GM23338 (cell line): ENCODE data around the gene L3HYPDH. TPM values are rescaled to one million over a fixed set of nuclear protein-coding genes. Genes with fewer than 3 reads are reported as not detected.

ENCODE experiments used
- ATAC-seq: fragments of 200-7000 bp; cut with Tn5 transposase; 3 replicates; pipeline ENCODE4 v1.9.1; 2020
- DNase-seq: peaks from one replicate; pipeline ENCODE4 v3.0.0-alpha.2; 2015; ENCODE audit warnings: low spot score
- H2AFZ ChIP-seq: fragments of 200-600 bp; sonication (generic); 2 replicates; pipeline ENCODE4 v1.8.0; 2016; ENCODE audit warnings: antibody characterized with exemption, mild to moderate bottlenecking, moderate library complexity
- H3F3A ChIP-seq: fragments of 200-600 bp; sonication (generic); replicated peaks from 2 replicates; pipeline ENCODE4 v1.8.0; 2017; ENCODE audit warnings: antibody characterized with exemption, mixed run types, low read depth
- H3K27ac ChIP-seq: fragments of 200-600 bp; sonication (generic); 2 replicates; pipeline ENCODE4 v1.6.1; 2016; ENCODE audit warnings: low read depth
- H3K27me3 ChIP-seq: fragments of 200-600 bp; sonication (generic); 2 replicates; pipeline ENCODE4 v1.8.0; 2016; ENCODE audit warnings: mild to moderate bottlenecking, mixed run types, moderate library complexity; ENCODE audit not compliant: insufficient read depth
- H3K36me3 ChIP-seq: fragments of 200-600 bp; sonication (generic); 2 replicates; pipeline ENCODE4 v1.8.0; 2016; ENCODE audit warnings: mild to moderate bottlenecking; ENCODE audit not compliant: insufficient read depth
- H3K4me1 ChIP-seq: fragments of 200-600 bp; sonication (generic); 2 replicates; pipeline ENCODE4 v1.8.0; 2016; ENCODE audit warnings: mild to moderate bottlenecking, moderate library complexity; ENCODE audit not compliant: insufficient read depth
- H3K4me2 ChIP-seq: fragments of 200-600 bp; sonication (generic); 2 replicates; pipeline ENCODE4 v1.7.1; 2017; ENCODE audit warnings: mixed run types
- H3K4me3 ChIP-seq: fragments of 200-600 bp; sonication (generic); 2 replicates; pipeline ENCODE4 v1.6.1; 2016; ENCODE audit warnings: mixed run types
- H3K79me2 ChIP-seq: fragments of 200-600 bp; sonication (generic); replicated peaks from 2 replicates; pipeline ENCODE4 v1.8.0; 2017; ENCODE audit warnings: mild to moderate bottlenecking; ENCODE audit not compliant: insufficient read depth
- H3K9me2 ChIP-seq: fragments of 200-600 bp; sonication (generic); 2 replicates; pipeline ENCODE4 v1.8.0; 2017; ENCODE audit not compliant: insufficient read depth
- H4K20me1 ChIP-seq: fragments of 200-600 bp; sonication (generic); replicated peaks from 2 replicates; pipeline ENCODE4 v1.8.0; 2017; ENCODE audit warnings: mild to moderate bottlenecking; ENCODE audit not compliant: insufficient read depth
- H3K27ac Mint-ChIP-seq: 2 replicates; pipeline ENCODE4 v1.8.0; 2020; ENCODE audit warnings: inconsistent platforms, mild to moderate bottlenecking, moderate library complexity, mixed read lengths
- H3K27me3 Mint-ChIP-seq: 3 replicates; pipeline ENCODE4 v1.8.0; 2022; ENCODE audit warnings: low read depth, mild to moderate bottlenecking, moderate library complexity, mixed read lengths, inconsistent platforms; ENCODE audit not compliant: insufficient read depth, poor library complexity
- H3K36me3 Mint-ChIP-seq: 3 replicates; pipeline ENCODE4 v1.8.0; 2021; ENCODE audit warnings: low read depth, mild to moderate bottlenecking, inconsistent platforms, moderate library complexity, mixed read lengths
- H3K4me1 Mint-ChIP-seq: 3 replicates; pipeline ENCODE4 v1.8.0; 2020; ENCODE audit warnings: mild to moderate bottlenecking, inconsistent platforms, mixed read lengths
- H3K4me3 Mint-ChIP-seq: 3 replicates; pipeline ENCODE4 v1.8.0; 2021; ENCODE audit warnings: moderate library complexity, mild to moderate bottlenecking, inconsistent platforms, mixed read lengths
- H3K9me3 Mint-ChIP-seq: 3 replicates; pipeline ENCODE4 v1.8.0; 2020; ENCODE audit warnings: moderate library complexity, mild to moderate bottlenecking, inconsistent platforms, mixed read lengths
- CREB1 ChIP-seq: fragments of 250-450 bp; sonication (Bioruptor Pico); IDR thresholded peaks from 2 replicates; pipeline ENCODE4 v1.5.0; 2020; ENCODE audit warnings: low read depth, mild to moderate bottlenecking, moderate library complexity
- EZH2 ChIP-seq: fragments of 200-600 bp; sonication (generic); IDR thresholded peaks from one replicate; pipeline ENCODE4 v1.8.0; 2017; ENCODE audit warnings: antibody characterized with exemption, mild to moderate bottlenecking, low read depth; ENCODE audit not compliant: unreplicated experiment
- NANOG ChIP-seq: IDR thresholded peaks from 2 replicates; pipeline ENCODE4 v1.6.1; 2016; ENCODE audit warnings: antibody characterized with exemption, borderline replicate concordance
- POLR2AphosphoS5 ChIP-seq: IDR thresholded peaks from 2 replicates; pipeline ENCODE4 v1.6.1; 2016; ENCODE audit warnings: antibody characterized with exemption, low read depth
- ZNF331 ChIP-seq: fragments of 250-450 bp; sonication (Bioruptor Pico); IDR thresholded peaks from 2 replicates; pipeline ENCODE4 v1.5.0; 2020; ENCODE audit warnings: low read depth, mild to moderate bottlenecking, moderate library complexity
- polyA plus RNA-seq: library from polyadenylated mRNA; unstranded; fragments of >200 nt; fragmentation: Nextera tagmentation; extraction: Ambion mirVana; gene quantifications from 2 replicates; pipeline ENCODE4 v1.2.1, GENCODE V29; 2016
- total RNA-seq: library from RNA; depleted of rRNA; stranded (reverse); fragments of >200 nt; shearing (Covaris generic); gene quantifications from 2 replicates; pipeline ENCODE4 v1.2.3, GENCODE V29; 2014
- TF ChIP-seq, protein P1 (sequence below): IDR thresholded peaks from 2 replicates; pipeline ENCODE4 v1.6.1; 2016; ENCODE audit warnings: antibody characterized with exemption
- TF ChIP-seq, protein P2 (sequence below): IDR thresholded peaks from one replicate; pipeline ENCODE4 v1.6.1; 2018; ENCODE audit warnings: antibody characterized with exemption; ENCODE audit not compliant: unreplicated experiment
- TF ChIP-seq, protein P3 (sequence below): fragments of 250-450 bp; sonication (Bioruptor Pico); IDR thresholded peaks from 2 replicates; pipeline ENCODE4 v1.5.0; 2020; ENCODE audit warnings: mild to moderate bottlenecking, moderate library complexity
- TF ChIP-seq, protein P4 (sequence below), 2 experiments: fragments of 200-600 bp in 1 of 2; sonication (generic) in 1 of 2; conservative IDR thresholded peaks; 2 replicates each; pipeline versions ENCODE4 v1.5.1 to v1.6.1; 2016 to 2017; ENCODE audit warnings: antibody characterized with exemption in 2 of 2, low read depth in 2 of 2, mild to moderate bottlenecking in 2 of 2, moderate library complexity in 1 of 2

Gene L3HYPDH
- total and polyA plus RNA-seq, 2 experiments from 2014 or later = 18.6 to 24.8 TPM

DNA sequence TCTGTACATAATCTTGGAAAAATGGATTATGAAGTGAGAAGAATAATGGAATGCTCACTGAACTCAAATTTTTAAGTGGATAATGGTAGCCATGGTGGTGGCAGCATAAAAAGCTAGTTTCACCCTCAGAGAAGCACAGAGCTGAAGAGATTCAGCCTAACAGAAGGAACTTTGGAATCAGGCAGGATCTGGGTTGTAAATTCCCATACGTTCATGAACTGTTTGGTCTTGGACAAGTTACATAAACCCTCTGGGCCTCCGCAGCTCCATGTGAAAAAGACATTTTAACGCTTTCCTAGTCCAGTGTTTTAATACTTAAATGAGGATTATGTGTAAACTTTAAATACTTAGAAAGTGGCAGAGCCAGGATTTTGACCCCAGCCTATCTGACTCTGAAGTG, 26.8 kb upstream of the L3HYPDH start (continued):
- TF ChIP-seq, protein P1, sequence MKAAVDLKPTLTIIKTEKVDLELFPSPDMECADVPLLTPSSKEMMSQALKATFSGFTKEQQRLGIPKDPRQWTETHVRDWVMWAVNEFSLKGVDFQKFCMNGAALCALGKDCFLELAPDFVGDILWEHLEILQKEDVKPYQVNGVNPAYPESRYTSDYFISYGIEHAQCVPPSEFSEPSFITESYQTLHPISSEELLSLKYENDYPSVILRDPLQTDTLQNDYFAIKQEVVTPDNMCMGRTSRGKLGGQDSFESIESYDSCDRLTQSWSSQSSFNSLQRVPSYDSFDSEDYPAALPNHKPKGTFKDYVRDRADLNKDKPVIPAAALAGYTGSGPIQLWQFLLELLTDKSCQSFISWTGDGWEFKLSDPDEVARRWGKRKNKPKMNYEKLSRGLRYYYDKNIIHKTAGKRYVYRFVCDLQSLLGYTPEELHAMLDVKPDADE = no peak
- TF ChIP-seq ZNF331 (no peak), NANOG (no peak)
- TF ChIP-seq, protein P2, sequence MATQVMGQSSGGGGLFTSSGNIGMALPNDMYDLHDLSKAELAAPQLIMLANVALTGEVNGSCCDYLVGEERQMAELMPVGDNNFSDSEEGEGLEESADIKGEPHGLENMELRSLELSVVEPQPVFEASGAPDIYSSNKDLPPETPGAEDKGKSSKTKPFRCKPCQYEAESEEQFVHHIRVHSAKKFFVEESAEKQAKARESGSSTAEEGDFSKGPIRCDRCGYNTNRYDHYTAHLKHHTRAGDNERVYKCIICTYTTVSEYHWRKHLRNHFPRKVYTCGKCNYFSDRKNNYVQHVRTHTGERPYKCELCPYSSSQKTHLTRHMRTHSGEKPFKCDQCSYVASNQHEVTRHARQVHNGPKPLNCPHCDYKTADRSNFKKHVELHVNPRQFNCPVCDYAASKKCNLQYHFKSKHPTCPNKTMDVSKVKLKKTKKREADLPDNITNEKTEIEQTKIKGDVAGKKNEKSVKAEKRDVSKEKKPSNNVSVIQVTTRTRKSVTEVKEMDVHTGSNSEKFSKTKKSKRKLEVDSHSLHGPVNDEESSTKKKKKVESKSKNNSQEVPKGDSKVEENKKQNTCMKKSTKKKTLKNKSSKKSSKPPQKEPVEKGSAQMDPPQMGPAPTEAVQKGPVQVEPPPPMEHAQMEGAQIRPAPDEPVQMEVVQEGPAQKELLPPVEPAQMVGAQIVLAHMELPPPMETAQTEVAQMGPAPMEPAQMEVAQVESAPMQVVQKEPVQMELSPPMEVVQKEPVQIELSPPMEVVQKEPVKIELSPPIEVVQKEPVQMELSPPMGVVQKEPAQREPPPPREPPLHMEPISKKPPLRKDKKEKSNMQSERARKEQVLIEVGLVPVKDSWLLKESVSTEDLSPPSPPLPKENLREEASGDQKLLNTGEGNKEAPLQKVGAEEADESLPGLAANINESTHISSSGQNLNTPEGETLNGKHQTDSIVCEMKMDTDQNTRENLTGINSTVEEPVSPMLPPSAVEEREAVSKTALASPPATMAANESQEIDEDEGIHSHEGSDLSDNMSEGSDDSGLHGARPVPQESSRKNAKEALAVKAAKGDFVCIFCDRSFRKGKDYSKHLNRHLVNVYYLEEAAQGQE = no peak

DNA sequence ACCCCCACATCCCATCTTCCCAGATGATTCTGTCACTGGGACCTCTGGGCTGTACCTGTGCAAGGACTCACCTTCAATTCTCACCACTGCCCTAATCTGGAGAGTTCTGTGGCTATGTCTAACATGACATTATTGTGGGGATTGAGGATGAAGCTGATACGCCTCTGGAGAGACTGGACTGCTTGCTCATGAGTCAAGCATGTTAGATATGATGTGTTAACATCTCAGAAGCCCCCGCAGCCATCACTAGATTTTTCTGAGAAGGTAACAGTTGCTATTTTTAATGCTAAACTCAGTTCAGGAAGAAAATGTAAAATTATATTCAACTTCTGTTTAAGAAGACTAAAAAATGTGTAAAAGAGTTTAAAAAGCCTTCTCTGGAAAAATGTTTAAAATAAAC, 25.8 kb upstream of the L3HYPDH start:
- Histone ChIP-seq H2AFZ (no peak overlapping the region), H3K36me3 (no peaks in the 10 kb centered on the region), H3K27ac (no peak overlapping the region), H4K20me1 (no peaks in the 10 kb centered on the region), H3K79me2 (no peaks in the 10 kb centered on the region), H3K4me1 (no peaks in the 10 kb centered on the region), H3K27me3 (no peaks in the 10 kb centered on the region), H3K4me3 (no peak overlapping the region), H3K9me2 (no peaks in the 10 kb centered on the region), H3K4me2 (no peak overlapping the region), H3F3A (no peaks in the 10 kb centered on the region)
- no peak for ATAC-seq
- Mint-ChIP-seq H3K27ac (no peak overlapping the region), H3K4me1 (peaks cover 9% of the 10 kb centered on the region; the same call in 2 of the 3 replicates), H3K36me3 (peaks cover 6% of the 10 kb centered on the region; the same call in 2 of the 3 replicates), H3K27me3 (no peaks in the 10 kb centered on the region), H3K4me3 (no peak overlapping the region), H3K9me3 (peaks cover 28% of the 10 kb centered on the region)
- TF ChIP-seq CREB1 (CRISPR knock-in tag) = no peak
- TF ChIP-seq, protein P1 = no peak
- TF ChIP-seq EZH2 = no peak
- TF ChIP-seq POLR2AphosphoS5 = no peak
- TF ChIP-seq, protein P3, sequence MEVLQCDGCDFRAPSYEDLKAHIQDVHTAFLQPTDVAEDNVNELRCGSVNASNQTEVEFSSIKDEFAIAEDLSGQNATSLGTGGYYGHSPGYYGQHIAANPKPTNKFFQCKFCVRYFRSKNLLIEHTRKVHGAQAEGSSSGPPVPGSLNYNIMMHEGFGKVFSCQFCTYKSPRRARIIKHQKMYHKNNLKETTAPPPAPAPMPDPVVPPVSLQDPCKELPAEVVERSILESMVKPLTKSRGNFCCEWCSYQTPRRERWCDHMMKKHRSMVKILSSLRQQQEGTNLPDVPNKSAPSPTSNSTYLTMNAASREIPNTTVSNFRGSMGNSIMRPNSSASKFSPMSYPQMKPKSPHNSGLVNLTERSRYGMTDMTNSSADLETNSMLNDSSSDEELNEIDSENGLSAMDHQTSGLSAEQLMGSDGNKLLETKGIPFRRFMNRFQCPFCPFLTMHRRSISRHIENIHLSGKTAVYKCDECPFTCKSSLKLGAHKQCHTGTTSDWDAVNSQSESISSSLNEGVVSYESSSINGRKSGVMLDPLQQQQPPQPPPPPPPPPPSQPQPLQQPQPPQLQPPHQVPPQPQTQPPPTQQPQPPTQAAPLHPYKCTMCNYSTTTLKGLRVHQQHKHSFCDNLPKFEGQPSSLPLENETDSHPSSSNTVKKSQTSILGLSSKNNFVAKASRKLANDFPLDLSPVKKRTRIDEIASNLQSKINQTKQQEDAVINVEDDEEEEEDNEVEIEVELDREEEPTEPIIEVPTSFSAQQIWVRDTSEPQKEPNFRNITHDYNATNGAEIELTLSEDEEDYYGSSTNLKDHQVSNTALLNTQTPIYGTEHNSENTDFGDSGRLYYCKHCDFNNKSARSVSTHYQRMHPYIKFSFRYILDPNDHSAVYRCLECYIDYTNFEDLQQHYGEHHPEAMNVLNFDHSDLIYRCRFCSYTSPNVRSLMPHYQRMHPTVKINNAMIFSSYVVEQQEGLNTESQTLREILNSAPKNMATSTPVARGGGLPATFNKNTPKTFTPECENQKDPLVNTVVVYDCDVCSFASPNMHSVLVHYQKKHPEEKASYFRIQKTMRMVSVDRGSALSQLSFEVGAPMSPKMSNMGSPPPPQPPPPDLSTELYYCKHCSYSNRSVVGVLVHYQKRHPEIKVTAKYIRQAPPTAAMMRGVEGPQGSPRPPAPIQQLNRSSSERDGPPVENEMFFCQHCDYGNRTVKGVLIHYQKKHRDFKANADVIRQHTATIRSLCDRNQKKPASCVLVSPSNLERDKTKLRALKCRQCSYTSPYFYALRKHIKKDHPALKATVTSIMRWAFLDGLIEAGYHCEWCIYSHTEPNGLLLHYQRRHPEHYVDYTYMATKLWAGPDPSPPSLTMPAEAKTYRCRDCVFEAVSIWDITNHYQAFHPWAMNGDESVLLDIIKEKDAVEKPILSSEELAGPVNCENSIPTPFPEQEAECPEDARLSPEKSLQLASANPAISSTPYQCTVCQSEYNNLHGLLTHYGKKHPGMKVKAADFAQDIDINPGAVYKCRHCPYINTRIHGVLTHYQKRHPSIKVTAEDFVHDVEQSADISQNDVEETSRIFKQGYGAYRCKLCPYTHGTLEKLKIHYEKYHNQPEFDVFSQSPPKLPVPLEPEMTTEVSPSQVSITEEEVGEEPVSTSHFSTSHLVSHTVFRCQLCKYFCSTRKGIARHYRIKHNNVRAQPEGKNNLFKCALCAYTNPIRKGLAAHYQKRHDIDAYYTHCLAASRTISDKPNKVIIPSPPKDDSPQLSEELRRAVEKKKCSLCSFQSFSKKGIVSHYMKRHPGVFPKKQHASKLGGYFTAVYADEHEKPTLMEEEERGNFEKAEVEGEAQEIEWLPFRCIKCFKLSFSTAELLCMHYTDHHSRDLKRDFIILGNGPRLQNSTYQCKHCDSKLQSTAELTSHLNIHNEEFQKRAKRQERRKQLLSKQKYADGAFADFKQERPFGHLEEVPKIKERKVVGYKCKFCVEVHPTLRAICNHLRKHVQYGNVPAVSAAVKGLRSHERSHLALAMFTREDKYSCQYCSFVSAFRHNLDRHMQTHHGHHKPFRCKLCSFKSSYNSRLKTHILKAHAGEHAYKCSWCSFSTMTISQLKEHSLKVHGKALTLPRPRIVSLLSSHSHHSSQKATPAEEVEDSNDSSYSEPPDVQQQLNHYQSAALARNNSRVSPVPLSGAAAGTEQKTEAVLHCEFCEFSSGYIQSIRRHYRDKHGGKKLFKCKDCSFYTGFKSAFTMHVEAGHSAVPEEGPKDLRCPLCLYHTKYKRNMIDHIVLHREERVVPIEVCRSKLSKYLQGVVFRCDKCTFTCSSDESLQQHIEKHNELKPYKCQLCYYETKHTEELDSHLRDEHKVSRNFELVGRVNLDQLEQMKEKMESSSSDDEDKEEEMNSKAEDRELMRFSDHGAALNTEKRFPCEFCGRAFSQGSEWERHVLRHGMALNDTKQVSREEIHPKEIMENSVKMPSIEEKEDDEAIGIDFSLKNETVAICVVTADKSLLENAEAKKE (CRISPR knock-in tag) = no peak
- TF ChIP-seq, protein P4, sequence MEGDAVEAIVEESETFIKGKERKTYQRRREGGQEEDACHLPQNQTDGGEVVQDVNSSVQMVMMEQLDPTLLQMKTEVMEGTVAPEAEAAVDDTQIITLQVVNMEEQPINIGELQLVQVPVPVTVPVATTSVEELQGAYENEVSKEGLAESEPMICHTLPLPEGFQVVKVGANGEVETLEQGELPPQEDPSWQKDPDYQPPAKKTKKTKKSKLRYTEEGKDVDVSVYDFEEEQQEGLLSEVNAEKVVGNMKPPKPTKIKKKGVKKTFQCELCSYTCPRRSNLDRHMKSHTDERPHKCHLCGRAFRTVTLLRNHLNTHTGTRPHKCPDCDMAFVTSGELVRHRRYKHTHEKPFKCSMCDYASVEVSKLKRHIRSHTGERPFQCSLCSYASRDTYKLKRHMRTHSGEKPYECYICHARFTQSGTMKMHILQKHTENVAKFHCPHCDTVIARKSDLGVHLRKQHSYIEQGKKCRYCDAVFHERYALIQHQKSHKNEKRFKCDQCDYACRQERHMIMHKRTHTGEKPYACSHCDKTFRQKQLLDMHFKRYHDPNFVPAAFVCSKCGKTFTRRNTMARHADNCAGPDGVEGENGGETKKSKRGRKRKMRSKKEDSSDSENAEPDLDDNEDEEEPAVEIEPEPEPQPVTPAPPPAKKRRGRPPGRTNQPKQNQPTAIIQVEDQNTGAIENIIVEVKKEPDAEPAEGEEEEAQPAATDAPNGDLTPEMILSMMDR (conservative IDR thresholded peaks at IDR 0.05; ENCODE audit: low read depth in 2 of 2) = no peak
- TF ChIP-seq ZNF331 = no peak
- no peak for DNase-seq
